ENCODE measurements around the gene C16orf74.

Gene C16orf74

DNA sequence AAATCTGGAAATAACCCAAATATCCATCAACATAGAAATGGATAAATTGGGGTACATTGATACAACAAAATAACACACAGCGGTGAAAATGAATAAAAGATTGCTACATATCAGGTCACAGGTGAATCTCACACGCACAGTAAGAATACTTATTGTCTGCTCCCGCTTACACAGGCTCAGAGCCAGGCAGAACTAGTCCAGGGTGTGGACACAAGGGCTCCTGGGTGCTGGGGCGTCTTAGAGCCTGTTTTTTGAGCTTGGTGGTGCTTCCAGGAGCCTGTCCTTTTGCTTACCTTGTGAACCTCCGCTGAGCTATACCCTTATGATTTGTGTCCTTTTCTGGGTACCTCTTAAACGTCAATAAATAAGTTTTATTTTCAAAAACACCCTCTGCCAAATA, 19.8 kb upstream of the C16orf74 start:
- Mint-ChIP-seq H3K4me1 (peaks cover 9% of the 10 kb centered on the region), H3K27me3 (ENCODE audit: low read depth, poor library complexity) (peaks cover 11% of the 10 kb centered on the region), H3K4me3 (no peak overlapping the region), H3K9me3 (no peaks in the 10 kb centered on the region), H3K27ac (no peak overlapping the region), H3K36me3 (ENCODE audit: low read depth) (peaks cover 12% of the 10 kb centered on the region)
- no peak for DNase-seq
- no peak for TF ChIP-seq CTCF (IDR thresholded peaks at IDR 0.05)

DNA sequence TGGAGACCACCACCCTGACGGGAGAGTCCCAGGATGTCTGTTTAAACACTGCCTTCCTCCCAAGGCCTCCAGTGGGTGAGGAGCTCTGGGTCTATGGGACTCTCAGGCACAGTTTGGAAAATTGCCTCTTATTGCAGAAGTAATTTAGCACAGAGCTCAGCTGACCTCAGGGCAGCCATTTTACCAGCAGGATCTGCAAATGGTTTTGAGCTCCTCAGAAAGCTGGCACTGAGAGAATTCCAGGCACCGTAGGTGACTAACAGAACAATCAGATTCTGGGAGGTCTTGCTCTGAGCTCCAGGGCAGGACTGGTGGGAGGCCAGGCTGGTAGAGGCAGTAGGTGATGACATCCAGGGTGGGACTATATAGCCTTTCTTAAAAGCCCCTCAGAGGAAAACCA, 17.3 kb upstream of the C16orf74 start:
- Mint-ChIP-seq H3K36me3 (ENCODE audit: low read depth) (peaks cover 8% of the 10 kb centered on the region), H3K4me3 (no peak overlapping the region), H3K9me3 (no peaks in the 10 kb centered on the region), H3K27ac (peak overlapping the region; percentile 12), H3K4me1 (peaks cover 9% of the 10 kb centered on the region), H3K27me3 (ENCODE audit: low read depth, poor library complexity) (peaks cover 32% of the 10 kb centered on the region)
- no peak for TF ChIP-seq CTCF (IDR thresholded peaks at IDR 0.05)
- no peak for DNase-seq

DNA sequence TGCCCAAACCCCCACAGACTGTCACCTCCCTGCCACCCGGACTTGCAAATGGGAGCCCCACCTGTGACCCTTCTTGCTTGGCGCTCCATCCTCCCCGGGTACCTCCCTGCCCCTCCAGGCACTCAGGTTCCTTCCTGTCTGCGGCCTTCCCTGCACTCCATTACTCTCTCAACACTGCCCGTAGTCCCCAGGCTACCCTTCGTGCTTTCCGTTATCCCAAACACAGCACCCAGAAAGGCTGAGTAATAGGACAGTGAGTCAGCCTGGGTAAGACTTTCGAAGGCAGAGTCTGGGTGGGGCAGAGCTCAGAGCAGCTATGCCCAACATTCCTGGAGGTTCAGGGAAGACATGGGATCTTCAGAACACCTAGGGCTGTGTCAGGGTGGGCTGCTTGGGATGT, 16.6 kb upstream of the C16orf74 start:
- no peaks in the 10 kb centered on the region for H3K9me3 Mint-ChIP-seq
- DNase-seq: no peak
- peaks cover 36% of the 10 kb centered on the region for H3K27me3 Mint-ChIP-seq (ENCODE audit: low read depth, poor library complexity)
- H3K4me3 Mint-ChIP-seq: no peak overlapping the region
- no peak overlapping the region for H3K27ac Mint-ChIP-seq
- no peak for TF ChIP-seq CTCF (IDR thresholded peaks at IDR 0.05)
- peaks cover 9% of the 10 kb centered on the region for H3K4me1 Mint-ChIP-seq
- H3K36me3 Mint-ChIP-seq (ENCODE audit: low read depth): peaks cover 8% of the 10 kb centered on the region

- no peak for DNase-seq
- peaks cover 9% of the 10 kb centered on the region for H3K4me1 Mint-ChIP-seq
- peaks cover 46% of the 10 kb centered on the region for H3K27me3 Mint-ChIP-seq (ENCODE audit: low read depth, poor library complexity)
- no peak for TF ChIP-seq CTCF (IDR thresholded peaks at IDR 0.05)
- H3K27ac Mint-ChIP-seq: no peak overlapping the region
- peaks cover 8% of the 10 kb centered on the region for H3K36me3 Mint-ChIP-seq (ENCODE audit: low read depth)
- no peaks in the 10 kb centered on the region for H3K9me3 Mint-ChIP-seq
- no peak overlapping the region for H3K4me3 Mint-ChIP-seq
Observed at GRCh38 chr16:85765767-85766166, 14.9 kb upstream of the C16orf74 start.

DNA sequence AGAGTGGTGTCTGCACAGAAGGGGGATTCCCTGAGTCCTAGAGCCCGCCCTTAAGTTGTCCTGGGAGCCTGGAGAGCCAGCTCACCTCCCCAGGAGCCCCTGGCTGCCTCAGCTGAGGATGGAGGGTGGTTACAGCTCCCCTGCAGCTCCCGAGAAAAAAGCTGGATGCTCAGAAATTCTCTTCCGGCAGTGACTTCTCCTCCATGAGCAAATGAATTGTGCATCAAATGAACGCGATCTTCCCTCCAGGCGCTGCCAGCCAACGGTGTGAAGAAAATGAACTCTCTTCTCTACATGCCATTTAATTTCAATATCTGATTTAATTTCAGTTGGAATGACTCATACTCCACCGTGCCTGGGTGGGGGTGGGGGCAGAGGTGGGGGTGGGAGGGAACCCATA, 14.3 kb upstream of the C16orf74 start:
- DNase-seq: no peak
- peaks cover 47% of the 10 kb centered on the region for H3K27me3 Mint-ChIP-seq (ENCODE audit: low read depth, poor library complexity)
- no peak overlapping the region for H3K27ac Mint-ChIP-seq
- H3K9me3 Mint-ChIP-seq: no peaks in the 10 kb centered on the region
- H3K4me3 Mint-ChIP-seq: no peak overlapping the region
- TF ChIP-seq CTCF (IDR thresholded peaks at IDR 0.05): no peak
- peaks cover 9% of the 10 kb centered on the region for H3K4me1 Mint-ChIP-seq
- H3K36me3 Mint-ChIP-seq (ENCODE audit: low read depth): peaks cover 4% of the 10 kb centered on the region

- Mint-ChIP-seq H3K27ac (no peak overlapping the region), H3K4me1 (peaks cover 19% of the 10 kb centered on the region), H3K36me3 (ENCODE audit: low read depth) (no peaks in the 10 kb centered on the region), H3K27me3 (ENCODE audit: low read depth, poor library complexity) (peaks cover 61% of the 10 kb centered on the region), H3K4me3 (no peak overlapping the region), H3K9me3 (no peaks in the 10 kb centered on the region)
- TF ChIP-seq CTCF (IDR thresholded peaks at IDR 0.05): no peak
- DNase-seq: no peak
Observed at GRCh38 chr16:85763616-85764015, 12.7 kb upstream of the C16orf74 start.

All from nephron progenitor cell (in vitro differentiated cells).